HepG2 (cell line): ENCODE data around the gene HES3. TPM values are rescaled to one million over a fixed set of nuclear protein-coding genes. Genes with fewer than 3 reads are reported as not detected.

ENCODE experiments used
- ATAC-seq: fragments of 200-7000 bp; cut with Tn5 transposase; 3 replicates; pipeline ENCODE4 v1.9.1; 2020; ENCODE audit warnings: mild to moderate bottlenecking, moderate library complexity
- BruUV-seq: library from RNA; stranded (reverse); fragments of 400-500 nt; replicated peaks from 2 replicates; lab custom pipeline; 2021; lab: Mats Ljungman, UMichigan
- CTCF ChIA-PET: fragments of 300-600 bp; formaldehyde crosslinking; extraction: SDS; loops from one replicate; lab custom pipeline; 2021; ENCODE audit warnings: low total read pairs, inconsistent platforms, low intra/inter-chr PET ratio; lab: Yijun Ruan, JAX
- POLR2A ChIA-PET: fragments of 350-600 bp; sonication (Branson Sonifier 250); formaldehyde crosslinking; loops from one replicate; lab custom pipeline; 2020; ENCODE audit warnings: antibody characterized with exemption, inconsistent platforms; lab: Yijun Ruan, JAX
- DNase-seq: peaks from one replicate; pipeline ENCODE4 v3.0.0-alpha.2; 2015; ENCODE audit warnings: low spot score
- FAIRE-seq: peaks from 3 replicates; lab custom pipeline; 2011; peaks lifted over from hg19 to GRCh38; lab: Jason Lieb, UNC
- H2AFZ ChIP-seq: one replicate; pipeline ENCODE4 v1.6.1; 2011; ENCODE audit warnings: low read length, inconsistent platforms
- H3K27ac ChIP-seq: fragments of 300-600 bp; 3 replicates; pipeline ENCODE4 v1.8.0; 2011; ENCODE audit warnings: mixed run types, mild to moderate bottlenecking, mixed read lengths, low read length, inconsistent platforms; ENCODE audit not compliant: insufficient read depth; ENCODE audit errors: extremely low read length
- H3K27me3 ChIP-seq, 2 experiments: fragments of 200-600 bp in 1 of 2; 2 replicates in 1 of 2; 3 replicates in 1 of 2; pipeline versions ENCODE4 v1.6.0 to v1.8.0; 2011; ENCODE audit warnings: low read length in 2 of 2, mild to moderate bottlenecking in 2 of 2, moderate library complexity in 2 of 2, inconsistent platforms in 1 of 2; ENCODE audit not compliant: insufficient read depth in 2 of 2, control insufficient read depth in 1 of 2
- H3K36me3 ChIP-seq, 2 experiments: fragments of 200-600 bp in 1 of 2; replicated peaks in 1 of 2; 2 replicates in 1 of 2; 3 replicates in 1 of 2; pipeline versions ENCODE4 v1.5.1 to v1.8.0; 2011; ENCODE audit warnings: low read length in 2 of 2, inconsistent platforms in 1 of 2; ENCODE audit not compliant: insufficient read depth in 2 of 2, control insufficient read depth in 1 of 2
- H3K4me1 ChIP-seq: 2 replicates; pipeline ENCODE4 v1.5.1; 2012; ENCODE audit warnings: low read length, inconsistent platforms; ENCODE audit not compliant: insufficient read depth
- H3K4me2 ChIP-seq: 2 replicates; pipeline ENCODE4 v1.6.0; 2011; ENCODE audit warnings: low read depth, low read length, inconsistent platforms
- H3K4me3 ChIP-seq, 3 experiments: fragments of 200-600 bp in 1 of 3; sonication (generic), shearing (Covaris generic) in 1 of 3; replicated peaks in 1 of 3; 2 replicates each; pipeline ENCODE4 v1.5.1; 2011 to 2016; ENCODE audit warnings: low read length in 3 of 3, inconsistent platforms in 2 of 3, low read depth in 2 of 3, mild to moderate bottlenecking in 2 of 3, control low read depth in 1 of 3, mixed read lengths in 1 of 3; ENCODE audit not compliant: insufficient read depth in 1 of 3
- H3K79me2 ChIP-seq: one replicate; pipeline ENCODE4 v1.6.1; 2011; ENCODE audit warnings: low read length, inconsistent platforms; ENCODE audit not compliant: insufficient read depth
- H3K9ac ChIP-seq: 2 replicates; pipeline ENCODE4 v1.6.0; 2011; ENCODE audit warnings: mild to moderate bottlenecking, low read depth, low read length, inconsistent platforms; ENCODE audit not compliant: insufficient read depth
- H3K9me3 ChIP-seq: 2 replicates; pipeline ENCODE4 v1.5.1; 2012; ENCODE audit warnings: mild to moderate bottlenecking, low read length
- H4K20me1 ChIP-seq: 2 replicates; pipeline ENCODE4 v1.6.0; 2011; ENCODE audit warnings: inconsistent platforms, mild to moderate bottlenecking, low read length, moderate library complexity; ENCODE audit not compliant: insufficient read depth
- AKAP8 ChIP-seq: sonication (generic); formaldehyde crosslinking; IDR thresholded peaks from 2 replicates; pipeline ENCODE4 v1.5.1; 2020; ENCODE audit warnings: mild to moderate bottlenecking, missing genetic modification reagents
- CEBPB ChIP-seq: IDR thresholded peaks from 2 replicates; pipeline ENCODE4 v1.6.1; 2011; ENCODE audit warnings: low read depth, low read length, improper control_type of control experiment, borderline replicate concordance
- EP300 ChIP-seq, 3 experiments: sonication (generic) in 1 of 3; formaldehyde crosslinking in 1 of 3; IDR thresholded peaks; 2 replicates each; pipeline versions ENCODE4 v1.5.1 to v1.6.1; 2011 to 2020; ENCODE audit warnings: low read depth in 2 of 3, low read length in 2 of 3, borderline replicate concordance in 1 of 3, improper control_type of control experiment in 1 of 3, mild to moderate bottlenecking in 1 of 3, missing genetic modification reagents in 1 of 3, moderate library complexity in 1 of 3
- HNF4A ChIP-seq: sonication (generic); formaldehyde crosslinking; IDR thresholded peaks from 2 replicates; pipeline ENCODE4 v1.4.0; 2020; ENCODE audit warnings: missing genetic modification reagents
- HNRNPLL ChIP-seq: fragments of 200-400 bp; formaldehyde crosslinking; IDR thresholded peaks from 2 replicates; pipeline ENCODE4 v1.6.1; 2017; ENCODE audit warnings: mild to moderate bottlenecking, low read depth, low read length; ENCODE audit not compliant: poor library complexity, severe bottlenecking
- KDM1A ChIP-seq: IDR thresholded peaks from 2 replicates; pipeline ENCODE4 v1.6.1; 2016; ENCODE audit warnings: missing compliant biosample characterization
- KMT2B ChIP-seq: IDR thresholded peaks from 2 replicates; pipeline ENCODE4 v1.6.1; 2016; ENCODE audit warnings: missing genetic modification reagents, missing compliant biosample characterization
- MEF2D ChIP-seq: sonication (generic); formaldehyde crosslinking; IDR thresholded peaks from 2 replicates; pipeline ENCODE4 v1.5.1; 2020; ENCODE audit warnings: mild to moderate bottlenecking, missing genetic modification reagents
- MLXIP ChIP-seq: sonication (generic); formaldehyde crosslinking; IDR thresholded peaks from 2 replicates; pipeline ENCODE4 v1.9.0; 2021; ENCODE audit warnings: missing genetic modification reagents, borderline replicate concordance
- NR2C2 ChIP-seq: sonication (generic); formaldehyde crosslinking; IDR thresholded peaks from 2 replicates; pipeline ENCODE4 v1.4.0; 2020; ENCODE audit warnings: missing genetic modification reagents, mild to moderate bottlenecking, moderate library complexity, borderline replicate concordance
- PRDM15 ChIP-seq: sonication (generic); formaldehyde crosslinking; IDR thresholded peaks from 2 replicates; pipeline ENCODE4 v1.4.0; 2020; ENCODE audit warnings: missing genetic modification reagents
- RXRA ChIP-seq: sonication (generic); formaldehyde crosslinking; IDR thresholded peaks from 2 replicates; pipeline ENCODE4 v1.5.1; 2020; ENCODE audit warnings: missing genetic modification reagents
- SRY ChIP-seq: sonication (generic); formaldehyde crosslinking; IDR thresholded peaks from 2 replicates; pipeline ENCODE4 v1.8.0; 2022; ENCODE audit warnings: mild to moderate bottlenecking, missing genetic modification reagents
- ZBTB34 ChIP-seq: sonication (generic); formaldehyde crosslinking; IDR thresholded peaks from 2 replicates; pipeline ENCODE4 v1.8.0; 2022; ENCODE audit warnings: mild to moderate bottlenecking, missing genetic modification reagents
- ZC3H13 ChIP-seq: sonication (generic); formaldehyde crosslinking; IDR thresholded peaks from 2 replicates; pipeline ENCODE4 v1.8.1; 2023; ENCODE audit warnings: mild to moderate bottlenecking, missing genetic modification reagents, moderate library complexity
- ZFP82 ChIP-seq: sonication (generic); formaldehyde crosslinking; IDR thresholded peaks from 2 replicates; pipeline ENCODE4 v1.5.1; 2020; ENCODE audit warnings: mild to moderate bottlenecking, missing genetic modification reagents, borderline replicate concordance
- ZNF883 ChIP-seq: sonication (generic); formaldehyde crosslinking; IDR thresholded peaks from 2 replicates; pipeline ENCODE4 v1.5.1; 2020; ENCODE audit warnings: mild to moderate bottlenecking, missing genetic modification reagents; ENCODE audit errors: not compliant biosample characterization
- WGBS: methylation state at CpG from one replicate; pipeline ENCODE4 v1.1.6; 2017; ENCODE audit warnings: low lambda C conversion rate; 5-methylcytosine and 5-hydroxymethylcytosine counted together
- in situ Hi-C: cut with HindIII; loops from 2 replicates; pipeline ENCODE4 v1.10.0; 2017; ENCODE audit warnings: low pct_unique_long_range_greater_than_20kb; ENCODE audit not compliant: extremely low pct_ligation_motif_present
- intact Hi-C: fragments of 100-400 bp; cut with micrococcal nuclease; formaldehyde crosslinking; loops from one replicate; pipeline ENCODE4 v1.10.0; 2022; ENCODE audit not compliant: unreplicated experiment
- polyA plus RNA-seq, 8 experiments: library from polyadenylated mRNA; depleted of rRNA in 3 of 8; stranded (reverse) in 7 of 8; unstranded in 1 of 8; fragments of >200 nt; fragmentation: Illumina TruSeq in 4 of 8; extraction: Trizol in 4 of 8; gene quantifications; 2 replicates each; pipeline versions ENCODE4 v1.2.1 to v1.2.3, GENCODE V29; 2011 to 2016; ENCODE audit warnings: low read depth in 4 of 8, missing spikeins in 1 of 8, mixed read lengths in 1 of 8; ENCODE audit not compliant: insufficient read depth in 1 of 8
- total RNA-seq, 5 experiments: library from RNA; depleted of rRNA; stranded (reverse); fragments of >200 nt; fragmentation: Illumina TruSeq; extraction: Trizol; gene quantifications; 2 replicates each; pipeline ENCODE4 v1.2.3, GENCODE V29; 2016; ENCODE audit warnings: low read depth in 1 of 5

HES3 gene
- total and polyA plus RNA-seq, 2 of the 13 experiments (the other 11 are each of a cell fraction or from before 2014, with no cell fraction given), result not detected

- no peaks in the 10 kb centered on the region for H3K27me3 ChIP-seq
- H3K27ac ChIP-seq, result no peak overlapping the region
- no peaks in the 10 kb centered on the region for H3K9me3 ChIP-seq
- no peak for ATAC-seq
- H4K20me1 ChIP-seq, result no peaks in the 10 kb centered on the region
- H3K36me3 ChIP-seq, result peaks cover 2 to 11% of the 10 kb centered on the region in 2 experiments; a peak in 3 of 5 replicates
- no peak overlapping the region for H3K4me3 ChIP-seq
- WGBS, result 94% methylated on average over 5 of the region's 11 CpGs
- CTCF ChIA-PET, result no interaction called here
- H3K79me2 ChIP-seq, result no peaks in the 10 kb centered on the region
- BruUV-seq, result no TSS peak
- no peak overlapping the region for H2AFZ ChIP-seq
- POLR2A ChIA-PET, result no interaction called here
- DNase-seq, result no peak
- no peak for FAIRE-seq
- H3K4me1 ChIP-seq, result peaks cover 26% of the 10 kb centered on the region
- intact Hi-C loops (no loop called here), in situ Hi-C loops (no loop called here)
- H3K4me2 ChIP-seq, result no peak overlapping the region
- H3K9ac ChIP-seq, result no peak overlapping the region
- TF ChIP-seq ZFP82 (CRISPR knock-in tag) (no peak), MLXIP (CRISPR knock-in tag) (no peak), MEF2D (CRISPR knock-in tag) (no peak), ZNF883 (no peak), NR2C2 (CRISPR knock-in tag) (no peak), SRY (CRISPR knock-in tag) (no peak), CEBPB (no peak), HNRNPLL (no peak), KDM1A (CRISPR knock-in tag) (no peak), ZBTB34 (CRISPR knock-in tag) (no peak), HNF4A (CRISPR knock-in tag) (no peak), PRDM15 (CRISPR knock-in tag) (no peak), ZC3H13 (CRISPR knock-in tag) (no peak), KMT2B (no peak), RXRA (no peak), AKAP8 (no peak), EP300 (IDR thresholded peaks at IDR 0.05; ENCODE audit: low read depth in 2 of 2, low read length in 2 of 2) (no peak), EP300 (CRISPR knock-in tag; IDR thresholded peaks at IDR 0.05; ENCODE audit: borderline replicate concordance) (no peak)
These were observed 41.4 kb downstream of the HES3 start for GRCh38 chr1:6285336-6285735.
